CD4-positive, CD25-positive, alpha-beta regulatory T cell (primary cell): ENCODE results near the gene CNOT9. TPM values are rescaled to one million over a fixed set of nuclear protein-coding genes. Genes with fewer than 3 reads are reported as not detected.

ENCODE experiments used
- ATAC-seq, 2 donors: fragments of 150-1000 bp; cut with Tn5 transposase; one replicate each; pipeline ENCODE4 v1.10.0; 2021; ENCODE audit warnings: low read depth in 2 of 2, moderate number of reproducible peaks in 2 of 2, moderate library complexity in 1 of 2
- DNase-seq, 3 donors: peaks; one replicate each; pipeline versions ENCODE4 v3.0.0 to v3.0.0-alpha.2; 2012 to 2022; ENCODE audit warnings: mixed read lengths in 1 of 3
- H3K27ac ChIP-seq: one replicate; pipeline ENCODE4 v1.7.0; 2013; ENCODE audit warnings: mild to moderate bottlenecking, low read length; ENCODE audit not compliant: insufficient read depth, poor library complexity, severe bottlenecking
- H3K27me3 ChIP-seq: one replicate; pipeline ENCODE4 v1.7.0; 2013; ENCODE audit warnings: low read length; ENCODE audit not compliant: control insufficient read depth, insufficient read depth
- H3K36me3 ChIP-seq: one replicate; pipeline ENCODE4 v1.7.0; 2013; ENCODE audit warnings: mild to moderate bottlenecking, low read length, moderate library complexity; ENCODE audit not compliant: control insufficient read depth, insufficient read depth
- H3K4me1 ChIP-seq: 2 replicates; pipeline ENCODE4 v1.7.0; 2013; ENCODE audit warnings: mild to moderate bottlenecking, low read length; ENCODE audit not compliant: insufficient read depth, control insufficient read depth, poor library complexity, severe bottlenecking
- H3K4me3 ChIP-seq: one replicate; pipeline ENCODE4 v1.7.0; 2013; ENCODE audit warnings: low read depth, mild to moderate bottlenecking, low read length, moderate library complexity
- H3K9me3 ChIP-seq, 2 experiments: 1 replicate in 1 of 2; 2 replicates in 1 of 2; pipeline ENCODE4 v1.7.0; 2013; ENCODE audit warnings: low read length in 2 of 2, mild to moderate bottlenecking in 1 of 2, moderate library complexity in 1 of 2; ENCODE audit not compliant: control insufficient read depth in 2 of 2
- H3K27ac Mint-ChIP-seq, 3 donors: one replicate each; pipeline ENCODE4 v1.8.0; 2020 to 2022; ENCODE audit warnings: mild to moderate bottlenecking in 3 of 3, mixed read lengths in 3 of 3, moderate library complexity in 2 of 3
- H3K27me3 Mint-ChIP-seq: one replicate; pipeline ENCODE4 v1.8.0; 2022; ENCODE audit warnings: mild to moderate bottlenecking, mixed read lengths
- H3K36me3 Mint-ChIP-seq: one replicate; pipeline ENCODE4 v1.8.0; 2020; ENCODE audit warnings: mixed read lengths
- H3K4me1 Mint-ChIP-seq, 4 donors: one replicate each; pipeline ENCODE4 v1.8.0; 2020 to 2022; ENCODE audit warnings: mixed read lengths in 4 of 4, mild to moderate bottlenecking in 1 of 4
- H3K4me3 Mint-ChIP-seq, 4 donors: one replicate each; pipeline ENCODE4 v1.8.0; 2020 to 2022; ENCODE audit warnings: mild to moderate bottlenecking in 4 of 4, mixed read lengths in 4 of 4, moderate library complexity in 3 of 4
- H3K9me3 Mint-ChIP-seq, 7 donors: one replicate each; pipeline ENCODE4 v1.8.0; 2020 to 2022; ENCODE audit warnings: mixed read lengths in 7 of 7, mild to moderate bottlenecking in 3 of 7, moderate library complexity in 2 of 7
- polyA plus RNA-seq, 4 donors: library from polyadenylated mRNA; unstranded; fragments of 300-500 nt; fragmentation: Illumina TruSeq; gene quantifications; one replicate each; pipeline ENCODE4 v1.2.3, GENCODE V29; 2021
- total RNA-seq: library from RNA; stranded (reverse); gene quantifications from one replicate; pipeline ENCODE4 v1.2.3, GENCODE V29; 2022

The CNOT9 gene
- total and polyA plus RNA-seq, 5 donors from 2014 or later: 15.1 to 61.0 (median 23.3) TPM

- Mint-ChIP-seq H3K36me3 (peaks cover 20% of the 10 kb centered on the region), H3K27ac (peak overlapping the region in 1 of 3 donors; percentile 23), H3K9me3 (no peaks in the 10 kb centered on the region), H3K4me3 (peak overlapping the region in 2 of 4 donors; percentile 27 to 43), H3K4me1 (peaks cover 18 to 56% (median 39%) of the 10 kb centered on the region in 4 donors), H3K27me3 (no peaks in the 10 kb centered on the region)
- H3K4me1 ChIP-seq: peaks cover 3% of the 10 kb centered on the region
- H3K27me3 ChIP-seq: no peaks in the 10 kb centered on the region
- H3K27ac ChIP-seq: no peak overlapping the region
- no peak overlapping the region for H3K4me3 ChIP-seq
- DNase-seq (no peak), ATAC-seq (no peak)
- no peaks in the 10 kb centered on the region for H3K9me3 ChIP-seq
- peaks cover 33% of the 10 kb centered on the region for H3K36me3 ChIP-seq
Observed at GRCh38 chr2:218578272-218578877, 9.7 kb downstream of the CNOT9 start.

- Histone ChIP-seq H3K4me1 (no peaks in the 10 kb centered on the region), H3K27ac (no peak overlapping the region), H3K27me3 (no peaks in the 10 kb centered on the region), H3K9me3 (no peaks in the 10 kb centered on the region), H3K36me3 (peaks cover 55% of the 10 kb centered on the region), H3K4me3 (no peak overlapping the region)
- H3K4me1 Mint-ChIP-seq: peaks cover 18 to 37% (median 27%) of the 10 kb centered on the region in 4 donors
- no peaks in the 10 kb centered on the region for H3K9me3 Mint-ChIP-seq
- DNase-seq: peak in 1 of 3 donors; percentile 35
- peak overlapping the region in 1 of 3 donors; percentile 48 for H3K27ac Mint-ChIP-seq
- H3K4me3 Mint-ChIP-seq: no peak overlapping the region
- no peaks in the 10 kb centered on the region for H3K27me3 Mint-ChIP-seq
- peaks cover 31% of the 10 kb centered on the region for H3K36me3 Mint-ChIP-seq
- peak; percentile 31 to 40 for ATAC-seq
Observed at GRCh38 chr2:218582076-218582475, 13.4 kb downstream of the CNOT9 start.

- Histone ChIP-seq H3K4me1 (no peaks in the 10 kb centered on the region), H3K27me3 (no peaks in the 10 kb centered on the region), H3K27ac (no peak overlapping the region), H3K4me3 (no peak overlapping the region), H3K9me3 (no peaks in the 10 kb centered on the region), H3K36me3 (peaks cover 76% of the 10 kb centered on the region)
- H3K36me3 Mint-ChIP-seq: peaks cover 38% of the 10 kb centered on the region
- peaks cover 8 to 18% (median 12%) of the 10 kb centered on the region in 4 donors for H3K4me1 Mint-ChIP-seq
- H3K9me3 Mint-ChIP-seq: no peaks in the 10 kb centered on the region
- H3K27ac Mint-ChIP-seq: peak overlapping the region in 2 of 3 donors; percentile 18 to 36
- H3K27me3 Mint-ChIP-seq: no peaks in the 10 kb centered on the region
- no peak for ATAC-seq
- DNase-seq: no peak
- no peak overlapping the region for H3K4me3 Mint-ChIP-seq
Observed at GRCh38 chr2:218583983-218584850, 15.6 kb downstream of the CNOT9 start.

- Mint-ChIP-seq H3K4me1 (peaks cover 4 to 10% (median 7%) of the 10 kb centered on the region in 4 donors), H3K36me3 (peaks cover 45% of the 10 kb centered on the region), H3K4me3 (no peak overlapping the region), H3K9me3 (no peaks in the 10 kb centered on the region), H3K27ac (no peak overlapping the region), H3K27me3 (no peaks in the 10 kb centered on the region)
- H3K9me3 ChIP-seq: no peaks in the 10 kb centered on the region
- no peaks in the 10 kb centered on the region for H3K4me1 ChIP-seq
- no peak overlapping the region for H3K27ac ChIP-seq
- no peak overlapping the region for H3K4me3 ChIP-seq
- ATAC-seq (no peak), DNase-seq (no peak)
- H3K36me3 ChIP-seq: peaks cover 87% of the 10 kb centered on the region
- H3K27me3 ChIP-seq: no peaks in the 10 kb centered on the region
Observed at GRCh38 chr2:218585541-218585940, 16.9 kb downstream of the CNOT9 start.

- Mint-ChIP-seq H3K27ac (no peak overlapping the region), H3K4me1 (no peaks in the 10 kb centered on the region), H3K36me3 (no peaks in the 10 kb centered on the region), H3K27me3 (peaks cover 15% of the 10 kb centered on the region), H3K4me3 (no peak overlapping the region), H3K9me3 (no peaks in the 10 kb centered on the region)
- H3K9me3 ChIP-seq: no peaks in the 10 kb centered on the region
- no peak overlapping the region for H3K27ac ChIP-seq
- H3K27me3 ChIP-seq: peaks cover 2% of the 10 kb centered on the region
- DNase-seq (no peak), ATAC-seq (no peak)
- no peak overlapping the region for H3K4me3 ChIP-seq
- no peaks in the 10 kb centered on the region for H3K36me3 ChIP-seq
- H3K4me1 ChIP-seq: no peaks in the 10 kb centered on the region
Observed at GRCh38 chr2:218605432-218605831, 36.8 kb downstream of the CNOT9 start.

GRCh38 chr2:218607436-218608115, 38.9 kb downstream of the CNOT9 start, which contains the start of gene PLCD4:
Gene PLCD4, plus strand, starts transcription at chr2:218607899. Its CDS starts 7,841 bp downstream, at chr2:218615740.
- Mint-ChIP-seq H3K36me3 (no peaks in the 10 kb centered on the region), H3K9me3 (no peaks in the 10 kb centered on the region), H3K27ac (no peak within 1 kb of the TSS), H3K4me3 (no peak within 1 kb of the TSS), H3K4me1 (no peaks in the 10 kb centered on the region), H3K27me3 (peaks cover 15% of the 10 kb centered on the region)
- ATAC-seq: no peak
- H3K36me3 ChIP-seq: no peaks in the 10 kb centered on the region
- no peak for DNase-seq
- H3K4me1 ChIP-seq: no peaks in the 10 kb centered on the region
- H3K9me3 ChIP-seq: no peaks in the 10 kb centered on the region
- H3K27me3 ChIP-seq: peaks cover 2% of the 10 kb centered on the region
- no peak within 1 kb of the TSS for H3K4me3 ChIP-seq
- no peak within 1 kb of the TSS for H3K27ac ChIP-seq

GRCh38 chr2:218615868-218616315, 47.3 kb downstream of the CNOT9 start:
- H3K4me3 ChIP-seq: no peak overlapping the region
- H3K36me3 ChIP-seq: no peaks in the 10 kb centered on the region
- Mint-ChIP-seq H3K27me3 (peaks cover 8% of the 10 kb centered on the region), H3K36me3 (peaks cover 3% of the 10 kb centered on the region), H3K4me1 (no peaks in the 10 kb centered on the region), H3K9me3 (no peaks in the 10 kb centered on the region), H3K4me3 (no peak overlapping the region), H3K27ac (no peak overlapping the region)
- ATAC-seq: no peak
- H3K27ac ChIP-seq: no peak overlapping the region
- no peaks in the 10 kb centered on the region for H3K9me3 ChIP-seq
- no peak for DNase-seq
- H3K27me3 ChIP-seq: no peaks in the 10 kb centered on the region
- no peaks in the 10 kb centered on the region for H3K4me1 ChIP-seq
